Fibroblast of skin of left biceps (primary cell): ENCODE measurements around the gene CREBL2.

Source experiments
- DNase-seq, 2 experiments: peaks; one replicate each; pipeline ENCODE4 v3.0.0-alpha.2; 2013; ENCODE audit warnings: low read depth in 2 of 2

The CREBL2 gene

GRCh38 chr12:12673296-12673695 is 61.6 kb downstream of the CREBL2 start:
- no peak for DNase-seq

GRCh38 chr12:12676605-12677004 is 64.9 kb downstream of the CREBL2 start:
- DNase-seq, result no peak

GRCh38 chr12:12681061-12681765 is 69.5 kb downstream of the CREBL2 start:
- DNase-seq, result no peak

GRCh38 chr12:12682284-12682683 is 70.6 kb downstream of the CREBL2 start:
- DNase-seq, result no peak

GRCh38 chr12:12683136-12683697 is 71.5 kb downstream of the CREBL2 start:
- no peak for DNase-seq

GRCh38 chr12:12683725-12684124 is 72.0 kb downstream of the CREBL2 start:
- DNase-seq, result no peak

GRCh38 chr12:12684375-12685106 is 72.9 kb downstream of the CREBL2 start:
- no peak for DNase-seq

- no peak for DNase-seq
These were observed 73.6 kb downstream of the CREBL2 start for GRCh38 chr12:12685305-12685704.

- no peak for DNase-seq
These were observed 74.8 kb downstream of the CREBL2 start for GRCh38 chr12:12686472-12686871.

GRCh38 chr12:12686925-12687324 is 75.2 kb downstream of the CREBL2 start:
- DNase-seq, result peak; percentile 18 to 28

- DNase-seq, result no peak
These were observed 78.1 kb downstream of the CREBL2 start for GRCh38 chr12:12689647-12690300.

GRCh38 chr12:12691549-12691948 is 79.9 kb downstream of the CREBL2 start:
- no peak for DNase-seq

- no peak for DNase-seq
These were observed 81.5 kb downstream of the CREBL2 start for GRCh38 chr12:12693111-12693671.
